Neural progenitor cell (in vitro differentiated cells): ENCODE measurements around the gene VWA5B2. TPM values are rescaled to one million over a fixed set of nuclear protein-coding genes. Genes with fewer than 3 reads are reported as not detected.

Experiments used
- DNase-seq: peaks from one replicate; pipeline ENCODE4 v3.0.0-alpha.2; 2016; ENCODE audit warnings: low spot score
- H2AFZ ChIP-seq: fragments of 200-600 bp; sonication (generic); replicated peaks from 2 replicates; pipeline ENCODE4 v1.6.1; 2016; ENCODE audit warnings: antibody characterized with exemption
- H3F3A ChIP-seq: fragments of 200-600 bp; sonication (generic); 2 replicates; pipeline ENCODE4 v1.6.1; 2016; ENCODE audit warnings: antibody characterized with exemption, low read depth
- H3K27ac ChIP-seq: fragments of 200-600 bp; sonication (generic); 2 replicates; pipeline ENCODE4 v1.5.1; 2016; ENCODE audit warnings: mild to moderate bottlenecking
- H3K27me3 ChIP-seq: fragments of 200-600 bp; sonication (generic); 2 replicates; pipeline ENCODE4 v1.6.1; 2016; ENCODE audit warnings: mild to moderate bottlenecking, moderate library complexity
- H3K36me3 ChIP-seq: fragments of 200-600 bp; sonication (generic); 2 replicates; pipeline ENCODE4 v1.5.1; 2016
- H3K4me1 ChIP-seq: fragments of 200-600 bp; sonication (generic); 2 replicates; pipeline ENCODE4 v1.6.1; 2016; ENCODE audit warnings: mixed run types
- H3K4me2 ChIP-seq: fragments of 200-600 bp; sonication (generic); 2 replicates; pipeline ENCODE4 v1.6.1; 2016
- H3K4me3 ChIP-seq: fragments of 200-600 bp; sonication (generic); 2 replicates; pipeline ENCODE4 v1.5.1; 2016
- H3K79me2 ChIP-seq: fragments of 200-600 bp; sonication (generic); 2 replicates; pipeline ENCODE4 v1.6.1; 2016; ENCODE audit warnings: low read depth
- H3K9ac ChIP-seq: fragments of 200-600 bp; sonication (generic); 2 replicates; pipeline ENCODE4 v1.6.1; 2016
- H3K9me3 ChIP-seq: fragments of 200-600 bp; sonication (generic); 2 replicates; pipeline ENCODE4 v1.5.1; 2016; ENCODE audit warnings: low read depth
- H4K20me1 ChIP-seq: fragments of 200-600 bp; sonication (generic); 2 replicates; pipeline ENCODE4 v1.6.1; 2016; ENCODE audit warnings: low read depth
- H3K27ac Mint-ChIP-seq: 3 replicates; pipeline ENCODE4 v1.8.0; 2021; ENCODE audit warnings: mixed read lengths
- H3K27me3 Mint-ChIP-seq: 2 replicates; pipeline ENCODE4 v1.8.0; 2022; ENCODE audit warnings: low read depth, mild to moderate bottlenecking, inconsistent platforms, moderate library complexity, mixed read lengths; ENCODE audit not compliant: insufficient read depth
- H3K36me3 Mint-ChIP-seq: 3 replicates; pipeline ENCODE4 v1.8.0; 2021; ENCODE audit warnings: mixed read lengths
- H3K4me1 Mint-ChIP-seq: 3 replicates; pipeline ENCODE4 v1.8.0; 2021; ENCODE audit warnings: mixed read lengths
- H3K4me3 Mint-ChIP-seq: 3 replicates; pipeline ENCODE4 v1.8.0; 2021; ENCODE audit warnings: mild to moderate bottlenecking, moderate library complexity, mixed read lengths
- H3K9me3 Mint-ChIP-seq: 3 replicates; pipeline ENCODE4 v1.8.0; 2020; ENCODE audit warnings: mixed read lengths
- EZH2 ChIP-seq: fragments of 200-600 bp; sonication (generic); IDR thresholded peaks from 2 replicates; pipeline ENCODE4 v1.6.1; 2017; ENCODE audit warnings: antibody characterized with exemption, mild to moderate bottlenecking, moderate library complexity
- EZH2phosphoT487 ChIP-seq: fragments of 200-600 bp; sonication (generic); IDR thresholded peaks from 2 replicates; pipeline ENCODE4 v1.6.1; 2017; ENCODE audit warnings: antibody characterized with exemption
- total RNA-seq: library from RNA; depleted of rRNA; stranded (reverse); fragments of >200 nt; gene quantifications from 2 replicates; pipeline ENCODE4 v1.2.3, GENCODE V29; 2015; ENCODE audit warnings: low replicate concordance
- TF ChIP-seq, protein P1 (sequence below): fragments of 200-600 bp; sonication (generic); IDR thresholded peaks from 2 replicates; pipeline ENCODE4 v1.5.1; 2017; ENCODE audit warnings: antibody characterized with exemption, mild to moderate bottlenecking

Gene VWA5B2
- total RNA-seq, 1 donor from 2014 or later = not detected

DNA sequence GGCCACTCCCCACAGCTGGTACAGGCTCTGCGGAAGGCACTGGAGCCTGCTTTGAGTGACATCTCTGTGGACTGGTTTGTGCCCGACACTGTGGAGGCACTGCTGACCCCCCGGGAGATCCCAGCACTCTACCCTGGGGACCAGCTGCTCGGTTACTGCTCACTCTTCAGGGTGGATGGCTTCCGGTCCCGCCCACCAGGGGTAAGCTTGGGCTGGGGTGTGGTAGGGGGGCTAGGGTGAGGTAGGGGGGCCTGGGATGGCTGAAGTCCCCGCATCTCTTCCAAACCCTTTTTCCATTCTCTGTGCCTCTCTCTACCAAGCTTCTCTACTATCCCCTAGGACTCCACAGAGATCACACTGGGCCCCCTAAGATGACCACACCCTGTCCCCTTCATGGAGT, 7.8 kb downstream of the VWA5B2 start:
- peaks cover 24% of the 10 kb centered on the region for H3K27me3 Mint-ChIP-seq
- no peaks in the 10 kb centered on the region for H3K4me1 Mint-ChIP-seq
- TF ChIP-seq EZH2phosphoT487 = no peak
- TF ChIP-seq EZH2 = no peak
- TF ChIP-seq, protein P1, sequence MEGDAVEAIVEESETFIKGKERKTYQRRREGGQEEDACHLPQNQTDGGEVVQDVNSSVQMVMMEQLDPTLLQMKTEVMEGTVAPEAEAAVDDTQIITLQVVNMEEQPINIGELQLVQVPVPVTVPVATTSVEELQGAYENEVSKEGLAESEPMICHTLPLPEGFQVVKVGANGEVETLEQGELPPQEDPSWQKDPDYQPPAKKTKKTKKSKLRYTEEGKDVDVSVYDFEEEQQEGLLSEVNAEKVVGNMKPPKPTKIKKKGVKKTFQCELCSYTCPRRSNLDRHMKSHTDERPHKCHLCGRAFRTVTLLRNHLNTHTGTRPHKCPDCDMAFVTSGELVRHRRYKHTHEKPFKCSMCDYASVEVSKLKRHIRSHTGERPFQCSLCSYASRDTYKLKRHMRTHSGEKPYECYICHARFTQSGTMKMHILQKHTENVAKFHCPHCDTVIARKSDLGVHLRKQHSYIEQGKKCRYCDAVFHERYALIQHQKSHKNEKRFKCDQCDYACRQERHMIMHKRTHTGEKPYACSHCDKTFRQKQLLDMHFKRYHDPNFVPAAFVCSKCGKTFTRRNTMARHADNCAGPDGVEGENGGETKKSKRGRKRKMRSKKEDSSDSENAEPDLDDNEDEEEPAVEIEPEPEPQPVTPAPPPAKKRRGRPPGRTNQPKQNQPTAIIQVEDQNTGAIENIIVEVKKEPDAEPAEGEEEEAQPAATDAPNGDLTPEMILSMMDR = no peak
- Histone ChIP-seq H3K4me2 (no peak overlapping the region), H3K79me2 (no peaks in the 10 kb centered on the region), H3K27ac (no peak overlapping the region), H3K4me1 (no peaks in the 10 kb centered on the region), H3F3A (peaks cover 5% of the 10 kb centered on the region), H4K20me1 (peaks cover 27% of the 10 kb centered on the region), H3K9ac (no peak overlapping the region), H2AFZ (no peak overlapping the region), H3K36me3 (no peaks in the 10 kb centered on the region), H3K4me3 (no peak overlapping the region), H3K27me3 (peaks cover 25% of the 10 kb centered on the region), H3K9me3 (no peaks in the 10 kb centered on the region)
- DNase-seq = no peak
- H3K9me3 Mint-ChIP-seq = peaks cover 2% of the 10 kb centered on the region
- H3K27ac Mint-ChIP-seq = no peak overlapping the region
- H3K36me3 Mint-ChIP-seq = no peaks in the 10 kb centered on the region
- no peak overlapping the region for H3K4me3 Mint-ChIP-seq

DNA sequence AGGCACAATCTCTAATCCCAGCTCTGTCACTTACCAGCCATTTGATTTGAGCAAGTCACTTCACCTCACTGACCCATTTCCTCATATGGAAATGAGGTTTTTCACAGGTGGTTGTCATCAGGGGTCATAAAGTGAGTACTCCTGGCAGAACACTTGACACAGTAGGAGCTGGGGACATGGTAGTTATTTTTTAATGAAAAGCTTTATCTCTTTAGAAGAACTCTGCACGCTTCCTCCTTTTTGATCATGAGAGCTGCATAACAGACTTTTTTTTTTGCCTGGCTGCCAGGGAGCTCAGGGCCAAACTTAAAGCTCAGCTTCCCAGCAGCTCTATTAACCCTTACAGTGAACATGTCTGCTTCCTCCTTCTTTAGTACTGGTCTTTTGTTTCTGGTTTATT, 8.4 kb downstream of the VWA5B2 start:
- Mint-ChIP-seq H3K4me3 (no peak overlapping the region), H3K4me1 (no peaks in the 10 kb centered on the region), H3K27me3 (peaks cover 18% of the 10 kb centered on the region), H3K9me3 (no peaks in the 10 kb centered on the region), H3K36me3 (no peaks in the 10 kb centered on the region), H3K27ac (no peak overlapping the region)
- Histone ChIP-seq H4K20me1 (peaks cover 28% of the 10 kb centered on the region), H3K4me3 (no peak overlapping the region), H3K36me3 (no peaks in the 10 kb centered on the region), H2AFZ (no peak overlapping the region), H3K27ac (no peak overlapping the region), H3K4me1 (no peaks in the 10 kb centered on the region), H3K79me2 (no peaks in the 10 kb centered on the region), H3K27me3 (peaks cover 19% of the 10 kb centered on the region), H3K4me2 (no peak overlapping the region), H3K9ac (no peak overlapping the region), H3F3A (peaks cover 5% of the 10 kb centered on the region), H3K9me3 (no peaks in the 10 kb centered on the region)
- DNase-seq = no peak
- TF ChIP-seq EZH2 (no peak), EZH2phosphoT487 (no peak)
- TF ChIP-seq, protein P1 = no peak

DNA sequence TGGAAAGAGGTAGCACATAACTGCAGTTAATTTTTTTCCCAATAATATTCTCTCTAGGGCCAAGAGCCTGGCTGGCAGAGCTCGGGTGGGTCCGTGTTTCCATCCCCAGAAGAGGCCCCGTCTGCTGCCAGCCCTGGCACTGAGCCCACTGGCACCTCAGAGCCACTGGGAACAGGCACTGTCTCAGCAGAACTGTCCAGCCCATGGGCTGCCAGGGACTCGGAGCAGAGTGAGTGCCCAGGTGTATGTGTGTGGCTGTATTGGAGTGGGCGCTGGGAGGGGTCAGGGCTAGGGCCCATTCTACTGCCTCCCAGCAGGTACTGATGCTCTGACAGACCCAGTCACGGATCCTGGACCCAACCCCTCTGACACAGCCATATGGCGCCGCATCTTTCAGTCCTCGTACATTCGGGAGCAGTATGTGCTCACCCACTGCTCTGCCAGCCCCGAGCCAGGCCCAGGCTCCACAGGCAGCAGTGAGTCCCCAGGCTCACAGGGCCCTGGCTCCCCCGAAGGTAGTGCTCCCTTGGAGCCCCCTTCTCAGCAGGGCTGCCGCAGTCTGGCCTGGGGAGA, 8.9 kb downstream of the VWA5B2 start:
- no peaks in the 10 kb centered on the region for H3K79me2 ChIP-seq
- no peaks in the 10 kb centered on the region for H3K4me1 Mint-ChIP-seq
- H3F3A ChIP-seq = peaks cover 5% of the 10 kb centered on the region
- H3K4me3 Mint-ChIP-seq = no peak overlapping the region
- TF ChIP-seq EZH2 (no peak), EZH2phosphoT487 (no peak)
- TF ChIP-seq, protein P1 = no peak
- H3K36me3 ChIP-seq = no peaks in the 10 kb centered on the region
- H3K27me3 Mint-ChIP-seq = peaks cover 15% of the 10 kb centered on the region
- H3K4me1 ChIP-seq = no peaks in the 10 kb centered on the region
- H3K27ac ChIP-seq = no peak overlapping the region
- no peaks in the 10 kb centered on the region for H3K9me3 ChIP-seq
- no peaks in the 10 kb centered on the region for H3K9me3 Mint-ChIP-seq
- no peak overlapping the region for H3K27ac Mint-ChIP-seq
- no peak overlapping the region for H3K4me2 ChIP-seq
- peaks cover 28% of the 10 kb centered on the region for H4K20me1 ChIP-seq
- no peak overlapping the region for H3K4me3 ChIP-seq
- no peak overlapping the region for H3K9ac ChIP-seq
- DNase-seq = no peak
- no peak overlapping the region for H2AFZ ChIP-seq
- peaks cover 13% of the 10 kb centered on the region for H3K27me3 ChIP-seq
- H3K36me3 Mint-ChIP-seq = no peaks in the 10 kb centered on the region
